NCI-H345 treated with DMSO at 0.1 percent for 48 hours (cell line): ENCODE data around the gene VAX1.

Experiments used
- DNase-seq: peaks from one replicate; lab custom pipeline; 2025; ENCODE audit not compliant: unreplicated experiment; lab: John Stamatoyannopoulos, UW

Gene VAX1

DNA sequence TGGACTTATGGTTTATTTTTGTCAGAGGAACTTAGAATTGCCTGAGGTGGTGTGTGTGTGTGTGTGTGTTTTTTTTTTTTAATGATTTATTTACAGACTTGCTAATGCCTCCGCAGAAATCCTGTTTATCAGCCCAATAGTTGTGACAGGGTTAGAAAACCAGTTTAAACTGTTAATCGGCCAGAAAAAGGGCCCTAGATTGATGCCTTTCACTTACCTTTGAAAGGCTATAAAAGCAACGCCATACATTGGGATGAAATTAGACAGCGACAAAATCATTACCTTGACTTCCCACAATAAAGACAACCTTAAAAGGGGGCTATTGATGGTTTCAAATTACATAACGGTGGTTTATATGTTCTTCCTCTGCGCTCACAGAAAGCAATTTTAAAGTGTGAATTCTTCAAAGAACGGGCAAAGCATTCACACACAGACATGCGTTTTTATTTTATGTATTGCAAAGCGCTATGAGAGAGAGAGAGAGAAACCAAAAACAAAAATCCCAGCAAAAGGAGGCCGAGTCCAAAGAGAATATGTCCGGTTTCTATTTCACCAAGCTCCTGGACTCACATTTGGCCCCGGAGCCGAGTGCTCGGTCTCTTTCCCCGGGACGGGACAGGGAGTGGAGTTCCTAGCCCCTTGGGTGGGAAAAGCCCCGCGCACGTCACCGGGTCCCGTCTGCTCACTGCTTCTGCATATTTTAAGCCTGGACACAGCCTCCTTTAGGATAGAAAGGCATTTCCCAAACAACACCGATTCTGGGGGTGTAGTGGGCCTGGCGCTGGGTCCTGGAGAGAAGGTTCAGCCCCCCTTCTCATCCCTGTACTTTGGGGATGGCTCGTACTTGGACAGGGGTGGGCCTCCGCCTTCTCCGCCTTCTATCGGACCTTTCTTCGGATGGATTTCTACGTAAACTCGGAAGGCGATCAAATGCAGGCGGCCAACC lies 26.8 kb upstream of the VAX1 start:
- no peak for DNase-seq

DNA sequence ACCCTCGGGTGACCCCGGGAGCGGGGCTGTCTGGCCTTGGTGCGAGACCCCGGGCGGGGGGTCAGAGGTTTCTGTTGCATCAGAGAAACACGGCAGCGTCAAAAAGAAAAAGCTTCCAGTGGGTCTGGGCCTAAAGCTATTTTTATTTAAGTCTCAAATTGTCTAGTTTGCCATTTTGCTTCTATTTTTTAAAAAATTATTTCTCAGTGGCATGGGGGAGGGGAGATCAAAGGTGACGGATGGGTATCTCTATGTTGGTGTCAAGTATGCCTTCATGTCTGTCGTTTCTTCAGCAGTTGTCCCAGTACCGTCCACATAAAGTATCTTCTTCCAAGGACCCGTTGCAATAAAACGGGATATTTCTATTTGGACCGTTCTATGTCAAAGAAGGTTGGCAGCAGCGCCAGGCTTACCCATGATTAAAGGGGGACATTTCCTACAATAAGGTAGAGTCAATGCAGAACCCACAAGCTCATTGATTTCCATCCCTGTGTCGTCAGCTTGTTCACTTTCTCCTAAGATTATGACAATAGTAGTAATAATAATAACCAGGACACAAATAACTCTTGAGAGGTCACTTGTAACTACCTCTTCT lies 26.0 kb upstream of the VAX1 start:
- no peak for DNase-seq

GRCh38 chr10:117163061-117163953 lies 25.2 kb upstream of the VAX1 start:
- DNase-seq: no peak

DNA sequence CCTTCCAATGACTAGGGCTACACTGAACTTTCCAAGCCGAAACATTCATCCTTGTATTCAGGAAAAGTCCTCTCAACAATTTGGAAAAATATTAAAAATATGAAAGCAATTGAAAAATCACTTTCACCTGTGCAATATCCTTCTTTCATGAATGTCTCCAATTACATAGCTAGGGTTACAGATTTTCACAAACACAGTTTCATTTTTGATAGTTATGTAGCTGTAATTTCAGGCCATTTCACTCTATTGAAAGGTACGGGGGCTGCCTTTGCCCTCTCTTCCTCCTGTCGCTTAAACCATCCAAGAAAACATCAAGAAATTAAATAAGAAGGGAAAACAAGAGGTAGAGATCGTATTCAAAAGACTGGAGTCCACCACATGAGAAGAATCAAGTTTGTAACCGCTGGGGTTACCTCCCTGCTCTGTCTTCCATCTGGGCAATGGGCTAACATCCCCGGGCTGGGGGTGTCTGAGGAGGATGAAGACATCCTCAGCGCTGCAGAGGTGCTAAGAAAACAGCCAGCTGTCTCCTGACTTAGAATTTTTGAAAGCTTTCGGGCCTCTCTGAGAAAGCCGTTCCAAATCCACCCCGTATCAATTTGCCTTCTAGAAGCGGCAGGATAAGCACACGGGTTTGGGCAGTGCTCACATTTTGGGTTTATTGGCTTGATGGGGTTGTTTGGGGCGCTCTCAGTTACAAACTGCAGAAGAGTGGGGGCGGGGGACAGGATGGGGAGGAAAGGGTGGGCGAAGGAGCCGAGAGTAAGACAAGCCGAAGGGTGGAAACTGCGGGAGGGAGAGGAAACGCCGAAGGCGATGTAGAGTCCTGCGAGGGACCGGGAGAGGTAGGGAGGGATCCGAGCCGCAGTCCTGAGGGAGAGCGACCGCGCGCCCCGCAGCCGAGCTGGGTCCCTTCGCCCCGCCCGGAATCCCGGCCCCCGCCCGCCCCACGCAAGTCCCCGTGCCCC lies 24.3 kb upstream of the VAX1 start:
- DNase-seq: no peak

DNA sequence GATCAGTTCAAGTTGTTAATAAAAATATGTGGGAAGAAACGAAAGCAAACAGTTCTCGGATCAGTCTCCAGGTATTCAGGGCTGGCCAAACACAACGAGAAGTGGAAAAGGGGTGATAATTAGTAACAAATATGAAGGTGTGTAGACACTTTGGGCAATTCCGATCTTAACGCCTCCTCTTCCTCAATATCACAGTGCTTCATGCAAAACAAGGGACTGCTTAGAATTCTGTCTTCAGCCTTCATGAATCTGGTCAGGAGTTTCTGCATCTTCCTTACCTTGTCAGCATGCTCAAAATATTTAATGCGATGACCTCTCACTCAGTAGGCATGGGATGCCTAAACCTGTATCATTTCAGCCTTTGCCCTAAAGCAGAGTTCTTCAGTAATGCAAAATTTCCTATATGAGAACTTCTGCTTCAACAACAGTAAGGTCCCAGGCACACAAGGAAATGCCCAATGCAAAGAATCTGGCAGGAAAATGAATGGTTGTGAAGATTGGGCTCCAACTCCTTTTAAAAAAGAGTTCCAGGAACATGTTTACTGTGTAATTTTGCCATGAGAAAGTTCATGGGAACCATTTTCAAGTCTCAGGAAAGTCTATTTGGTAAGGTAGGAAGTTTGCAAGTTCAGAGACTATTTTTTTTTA lies 23.4 kb upstream of the VAX1 start:
- DNase-seq: no peak

- DNase-seq: no peak
Observed at GRCh38 chr10:117160567-117160966, 22.5 kb upstream of the VAX1 start.

DNA sequence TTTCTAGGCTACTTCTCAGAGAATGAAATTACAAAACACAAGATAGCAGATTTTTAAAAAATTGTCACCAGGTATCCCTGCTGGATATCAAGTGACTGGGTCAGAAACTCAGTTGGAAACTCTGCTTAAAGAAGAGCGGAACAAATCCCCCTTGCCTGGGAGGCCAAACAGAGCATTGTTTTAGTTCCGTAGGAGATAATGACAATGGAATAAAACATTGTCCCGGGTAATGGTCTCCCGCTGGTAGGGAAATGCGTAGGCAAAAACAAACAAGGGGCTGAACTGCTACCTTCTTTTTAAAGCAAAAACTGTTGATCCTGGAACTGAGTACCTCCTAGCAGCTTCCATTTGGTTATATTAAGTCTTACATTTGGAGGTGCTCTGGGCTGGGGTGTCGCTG lies 21.3 kb upstream of the VAX1 start:
- DNase-seq: no peak

DNA sequence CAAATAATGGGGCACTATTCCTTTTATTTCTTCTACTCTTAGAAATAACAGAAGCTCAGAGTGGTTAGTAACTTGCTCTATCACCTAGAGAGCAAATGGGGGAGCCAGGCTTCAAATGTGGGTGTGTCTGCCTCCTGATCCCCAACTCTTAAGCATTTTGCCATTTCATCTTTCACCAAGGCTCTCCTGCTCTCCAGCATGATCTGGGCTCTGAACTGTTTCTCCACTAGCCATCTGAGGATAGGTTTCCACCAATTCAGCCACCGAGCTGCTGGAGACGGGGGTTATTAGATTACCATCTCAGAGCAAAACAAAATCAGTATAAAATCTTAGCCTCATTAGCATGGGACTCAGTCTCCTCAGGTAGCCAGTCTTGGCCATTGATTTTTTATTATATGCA lies 20.2 kb upstream of the VAX1 start:
- DNase-seq: no peak

DNA sequence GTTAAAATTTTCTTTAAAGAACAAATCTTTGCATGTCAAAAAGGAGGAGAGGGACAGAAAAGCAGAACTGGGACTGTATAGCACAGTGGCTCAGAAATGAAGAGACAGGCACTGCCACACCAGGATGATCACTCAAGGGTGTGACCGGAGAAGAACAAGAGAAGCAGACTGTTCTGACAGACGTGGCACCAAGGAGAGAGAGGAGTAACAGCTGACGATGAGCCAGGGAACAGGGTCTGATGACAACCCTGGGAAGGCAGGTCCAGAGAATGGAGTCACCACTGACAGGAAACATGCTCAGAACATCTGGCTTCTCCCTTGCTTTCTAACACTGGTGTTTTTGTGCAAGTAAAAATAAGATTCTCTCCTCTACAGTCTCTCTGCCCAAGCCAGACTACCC lies 14.6 kb upstream of the VAX1 start:
- no peak for DNase-seq

GRCh38 chr10:117148284-117148683 lies 10.2 kb upstream of the VAX1 start:
- DNase-seq: no peak

GRCh38 chr10:117145019-117145418 lies 6.9 kb upstream of the VAX1 start:
- DNase-seq: no peak

DNA sequence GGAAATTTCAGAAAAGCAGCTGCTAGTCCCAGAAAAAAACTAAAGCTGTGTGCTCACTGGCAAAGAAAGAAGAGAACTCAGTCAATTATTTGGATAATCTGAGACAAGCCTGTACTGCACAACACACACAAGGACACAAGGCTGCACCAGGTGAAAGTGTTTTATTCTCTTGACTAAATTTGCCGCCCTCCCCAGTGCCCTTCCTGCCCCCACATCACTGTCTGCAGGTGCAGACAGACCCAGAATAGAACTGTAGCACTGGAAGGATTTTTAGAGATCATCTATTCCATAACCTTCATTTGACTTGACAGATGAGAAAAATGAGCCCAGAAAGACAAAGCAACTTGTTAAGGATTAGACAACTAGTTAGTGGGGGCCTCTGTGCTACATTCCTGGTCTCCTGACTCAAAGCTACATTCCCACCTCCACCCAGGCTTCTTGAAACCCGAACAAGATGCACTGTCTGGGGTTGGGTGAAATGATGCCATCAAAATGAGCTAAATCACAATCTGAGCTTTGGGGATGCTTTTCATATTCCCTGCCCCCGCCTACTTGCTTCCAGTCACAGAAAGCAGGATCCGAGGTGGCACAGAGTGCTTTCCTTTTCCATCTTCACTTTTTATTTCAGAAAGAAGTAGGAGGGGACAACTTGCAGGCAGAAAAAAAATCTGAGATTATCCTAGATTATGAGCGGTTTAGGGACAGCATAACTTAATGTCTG lies 5.2 kb upstream of the VAX1 start:
- DNase-seq: no peak

DNA sequence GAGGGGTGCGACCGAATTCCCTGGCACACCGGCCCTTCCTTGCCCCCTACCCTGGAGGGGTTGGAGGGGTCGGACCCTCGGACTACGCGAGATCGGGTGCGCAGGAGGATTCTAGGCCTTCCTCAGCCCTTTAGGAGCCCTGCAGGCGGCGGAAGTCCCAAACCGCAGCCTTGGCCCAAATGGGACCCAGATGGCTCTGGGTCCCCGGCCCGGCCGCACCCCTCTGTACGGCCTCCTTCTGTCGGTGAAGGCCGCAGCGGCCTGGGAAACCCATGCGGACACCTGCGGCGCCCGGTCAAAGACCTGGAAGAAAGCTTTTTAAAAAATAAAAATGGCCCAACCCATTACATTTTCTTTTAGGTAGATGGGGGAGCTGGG lies 2.4 kb upstream of the VAX1 start:
- DNase-seq: no peak

DNA sequence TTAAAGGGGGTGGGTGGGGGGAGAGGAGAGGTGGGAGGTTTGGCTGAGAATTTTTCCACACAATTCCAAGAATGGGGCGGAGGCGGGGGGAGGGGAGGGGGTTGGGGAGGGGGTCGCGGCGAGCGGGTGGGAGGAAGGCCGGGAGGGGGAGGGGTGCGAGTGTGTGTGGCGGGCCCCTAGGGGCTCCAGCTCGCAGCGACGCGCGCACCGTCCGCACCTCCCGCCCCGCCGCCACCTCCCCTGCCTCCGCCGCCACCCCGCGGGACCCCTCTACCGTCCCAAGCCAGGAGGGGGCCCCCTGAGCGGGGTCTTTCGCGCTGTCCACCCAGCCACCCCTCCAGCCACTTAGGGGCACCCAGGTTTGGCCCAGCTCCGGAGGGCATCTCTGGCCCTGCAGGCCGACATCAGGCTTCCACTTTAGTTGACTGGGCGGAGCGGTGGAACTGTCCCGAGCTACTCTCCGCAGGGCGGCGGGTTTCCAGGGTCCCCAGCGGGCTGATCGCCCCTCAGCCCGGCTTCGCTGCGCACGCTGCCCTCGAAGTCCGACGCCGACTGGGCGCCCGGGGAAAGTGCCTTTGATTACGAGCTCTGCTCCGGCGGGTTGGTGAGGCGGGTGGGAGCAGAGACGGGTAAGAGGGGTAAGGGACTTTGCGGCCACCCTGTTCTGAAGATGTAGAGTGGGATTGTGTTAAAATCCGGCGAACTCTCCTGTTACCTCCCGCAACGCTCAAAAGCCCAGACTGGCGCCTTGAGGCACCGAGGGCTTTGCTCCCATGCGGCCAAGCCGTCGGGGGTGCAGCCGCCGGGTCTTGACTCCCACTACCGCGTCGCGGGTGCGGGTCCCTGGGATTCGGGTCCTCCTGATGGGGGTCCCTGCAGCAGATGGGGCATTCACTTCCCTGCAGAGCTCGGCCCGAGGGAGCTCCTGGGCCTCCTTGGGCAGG lies 1.8 kb upstream of the VAX1 start:
- DNase-seq: no peak

DNA sequence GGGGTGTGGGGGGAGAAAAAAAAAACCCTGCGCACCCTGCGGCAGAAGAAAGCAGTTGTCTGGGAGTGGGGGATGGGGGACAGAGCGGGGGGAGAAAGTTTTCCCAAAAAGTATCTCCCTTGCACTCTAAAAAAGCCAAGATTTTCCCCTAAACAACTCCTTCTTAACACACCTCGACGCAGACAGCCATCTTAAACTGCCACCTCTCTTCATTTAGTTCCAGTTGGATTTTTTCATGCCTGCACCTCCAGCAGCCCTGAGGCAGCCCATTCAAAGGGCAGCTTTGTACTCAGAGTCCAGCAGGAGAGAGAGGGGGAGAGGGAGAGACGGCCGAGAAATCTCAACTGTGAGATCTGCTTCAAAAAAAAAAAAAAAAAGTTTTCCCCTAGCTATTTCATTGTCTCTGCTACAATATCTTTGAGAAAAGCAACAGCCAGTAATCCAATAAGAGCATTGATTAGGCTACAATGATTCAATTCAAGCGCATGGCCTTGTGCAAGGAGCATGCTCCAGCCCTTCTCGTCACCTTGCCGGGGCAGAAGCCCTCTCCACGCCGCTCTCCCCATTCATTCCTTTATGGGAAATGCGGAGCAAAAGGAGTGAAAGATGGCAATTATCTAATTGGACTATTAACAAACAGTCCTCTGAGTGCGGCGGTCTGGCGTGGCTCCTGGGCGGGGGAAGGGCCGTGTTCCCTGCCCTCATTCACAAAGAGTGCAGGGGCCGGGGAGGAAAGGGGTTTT lies 939 bp upstream of the VAX1 start:
- no peak for DNase-seq

GRCh38 chr10:117137031-117137910 lies 799 bp downstream of the VAX1 start:
- DNase-seq: no peak
